Endothelial cell of umbilical vein (primary cell): ENCODE measurements around the gene EEFSEC. TPM values are rescaled to one million over a fixed set of nuclear protein-coding genes. Genes with fewer than 3 reads are reported as not detected.

ENCODE experiments used
- BruUV-seq: library from RNA; stranded (reverse); fragments of 400-500 nt; replicated peaks from 2 replicates; lab custom pipeline; 2021; lab: Mats Ljungman, UMichigan
- CTCF ChIA-PET: fragments of 300-600, 350-600 bp; sonication (Branson Sonifier 250); formaldehyde crosslinking; loops from one replicate; lab custom pipeline; 2021; ENCODE audit warnings: antibody characterized with exemption, inconsistent platforms; lab: Charles Lee
- POLR2A ChIA-PET: fragments of 300-600, 350-600 bp; sonication (Branson Sonifier 250); formaldehyde crosslinking; loops from one replicate; lab custom pipeline; 2021; ENCODE audit warnings: antibody characterized with exemption, inconsistent platforms; lab: Charles Lee
- DNase-seq: peaks from one replicate; pipeline ENCODE4 v3.0.0-alpha.2; 2011; ENCODE audit warnings: low read depth, low spot score
- FAIRE-seq: peaks from 2 replicates; lab custom pipeline; 2011; peaks lifted over from hg19 to GRCh38; lab: Jason Lieb, UNC
- H2AFZ ChIP-seq: 2 replicates; pipeline ENCODE4 v1.6.0; 2012; ENCODE audit warnings: low read depth, low read length, control low read depth, inconsistent platforms
- H3K27ac ChIP-seq: 2 replicates; pipeline ENCODE4 v1.5.1; 2011; ENCODE audit warnings: low read depth, mild to moderate bottlenecking, control low read depth, low read length, moderate library complexity; ENCODE audit not compliant: insufficient read depth
- H3K27me3 ChIP-seq, 2 experiments: 2 replicates each; pipeline versions ENCODE4 v1.6.0 to v1.6.1; 2011; ENCODE audit warnings: low read length in 2 of 2, mixed read lengths in 1 of 2; ENCODE audit not compliant: control insufficient read depth in 2 of 2, insufficient read depth in 2 of 2
- H3K36me3 ChIP-seq, 2 experiments: 2 replicates in 1 of 2; 3 replicates in 1 of 2; pipeline ENCODE4 v1.5.1; 2011; ENCODE audit warnings: low read length in 2 of 2, mild to moderate bottlenecking in 1 of 2, moderate library complexity in 1 of 2; ENCODE audit not compliant: control insufficient read depth in 2 of 2, insufficient read depth in 2 of 2; ENCODE audit errors: extremely low read depth in 1 of 2
- H3K4me1 ChIP-seq: 3 replicates; pipeline ENCODE4 v1.5.1; 2011; ENCODE audit warnings: mild to moderate bottlenecking, low read length; ENCODE audit not compliant: control insufficient read depth, insufficient read depth; ENCODE audit errors: extremely low read depth
- H3K4me2 ChIP-seq: 2 replicates; pipeline ENCODE4 v1.6.1; 2011; ENCODE audit warnings: low read length, control low read depth, mixed read lengths; ENCODE audit not compliant: insufficient read depth
- H3K4me3 ChIP-seq, 3 experiments: fragments of 200-600 bp in 1 of 3; sonication (generic), shearing (Covaris generic) in 1 of 3; replicated peaks in 1 of 3; 2 replicates each; pipeline ENCODE4 v1.5.1; 2011 to 2016; ENCODE audit warnings: control low read depth in 3 of 3, low read length in 3 of 3, mild to moderate bottlenecking in 2 of 3, inconsistent platforms in 1 of 3, low read depth in 1 of 3, moderate library complexity in 1 of 3; ENCODE audit not compliant: insufficient read depth in 1 of 3
- H3K79me2 ChIP-seq: 2 replicates; pipeline ENCODE4 v1.6.0; 2012; ENCODE audit warnings: low read length, inconsistent platforms; ENCODE audit not compliant: control insufficient read depth, insufficient read depth
- H3K9ac ChIP-seq: replicated peaks from 2 replicates; pipeline ENCODE3; 2011; ENCODE audit warnings: low read length, control low read depth; ENCODE audit not compliant: insufficient read depth; ENCODE audit errors: extremely low read depth
- H3K9me1 ChIP-seq: replicated peaks from 3 replicates; pipeline ENCODE4 v1.6.0; 2011; ENCODE audit warnings: mild to moderate bottlenecking, low read length; ENCODE audit not compliant: control insufficient read depth, insufficient read depth; ENCODE audit errors: extremely low read depth
- H3K9me3 ChIP-seq: replicated peaks from 2 replicates; pipeline ENCODE4 v1.5.1; 2012; ENCODE audit warnings: low read length, inconsistent platforms; ENCODE audit not compliant: control insufficient read depth, insufficient read depth
- H4K20me1 ChIP-seq: replicated peaks from 2 replicates; pipeline ENCODE3; 2011; ENCODE audit warnings: mild to moderate bottlenecking, low read length; ENCODE audit not compliant: control insufficient read depth, insufficient read depth; ENCODE audit errors: extremely low read depth
- CTCF ChIP-seq, 2 donors: IDR thresholded peaks; 1 replicate in 1 of 2; 2 replicates in 1 of 2; pipeline ENCODE4 v1.5.1; 2011; ENCODE audit warnings: low read length in 2 of 2, mild to moderate bottlenecking in 2 of 2, moderate library complexity in 2 of 2, control low read depth in 1 of 2, inconsistent platforms in 1 of 2, low read depth in 1 of 2; ENCODE audit not compliant: insufficient read depth in 1 of 2; ENCODE audit errors: extremely low read depth in 1 of 2
- EZH2 ChIP-seq: IDR thresholded peaks from 2 replicates; pipeline ENCODE4 v1.6.1; 2012; ENCODE audit warnings: borderline replicate concordance, low read depth, mild to moderate bottlenecking, moderate library complexity, low read length, inconsistent platforms; ENCODE audit not compliant: severe bottlenecking
- FOS ChIP-seq: IDR thresholded peaks from 2 replicates; pipeline ENCODE4 v1.6.1; 2011; ENCODE audit warnings: mild to moderate bottlenecking, low read length, moderate library complexity, borderline replicate concordance; ENCODE audit not compliant: insufficient read depth
- GATA2 ChIP-seq: IDR thresholded peaks from 2 replicates; pipeline ENCODE4 v1.7.0; 2011; ENCODE audit warnings: low read depth, mild to moderate bottlenecking, moderate library complexity, mixed read lengths, low read length; ENCODE audit not compliant: insufficient read length, insufficient read depth
- JUN ChIP-seq: IDR thresholded peaks from 2 replicates; pipeline ENCODE4 v1.6.1; 2011; ENCODE audit warnings: borderline replicate concordance, low read depth; ENCODE audit not compliant: insufficient read length, insufficient read depth
- MAX ChIP-seq: IDR thresholded peaks from 2 replicates; pipeline ENCODE4 v1.6.1; 2011; ENCODE audit not compliant: insufficient read depth, insufficient read length
- MYC ChIP-seq: IDR thresholded peaks from one replicate; pipeline ENCODE4 v1.6.1; 2011; ENCODE audit warnings: mild to moderate bottlenecking, low read depth, low read length
- POLR2A ChIP-seq: IDR thresholded peaks from 2 replicates; pipeline ENCODE4 v1.6.1; 2012; ENCODE audit warnings: low read depth, mild to moderate bottlenecking, control low read depth, low read length
- POLR2AphosphoS5 ChIP-seq: IDR thresholded peaks from 2 replicates; pipeline ENCODE4 v1.6.1; 2012; ENCODE audit warnings: low read depth, mild to moderate bottlenecking, control low read depth, low read length, moderate library complexity; ENCODE audit not compliant: insufficient read depth
- dilution Hi-C: fragments of 300-500 bp; cut with MboI; formaldehyde crosslinking; loops from one replicate; pipeline ENCODE4 v1.15.0; 2019; ENCODE audit warnings: low sequenced_read_pairs; ENCODE audit not compliant: extremely low pct_ligation_motif_present
- intact Hi-C: fragments of 100-400 bp; cut with micrococcal nuclease; formaldehyde crosslinking; loops from one replicate; pipeline ENCODE4 v1.10.0; 2022
- polyA plus RNA-seq, 4 experiments: library from polyadenylated mRNA; depleted of rRNA in 3 of 4; stranded (reverse) in 3 of 4; unstranded in 1 of 4; fragments of >200 nt; gene quantifications; 2 replicates each; pipeline versions ENCODE4 v1.2.1 to v1.2.3, GENCODE V29; 2011 to 2012; ENCODE audit warnings: missing spikeins in 1 of 4
- total RNA-seq: library from RNA; stranded (reverse); gene quantifications from 2 replicates; pipeline ENCODE4 v1.2.3, GENCODE V29; 2021

Gene EEFSEC
- total and polyA plus RNA-seq, 2 donors (not counting 3 experiments of a cell fraction or from before 2014, with no cell fraction given) = 13.1 to 14.5 TPM

GRCh38 chr3:128269796-128270195 is 116.5 kb downstream of the EEFSEC start:
- H3K9me1 ChIP-seq = no peaks in the 10 kb centered on the region
- dilution Hi-C loops (no loop called here), intact Hi-C loops (no loop called here)
- BruUV-seq = no TSS peak
- ChIA-PET POLR2A (no interaction called here), CTCF (interaction anchor here (0.8 to 2.2 kb wide), 2 partner anchors 9 to 13 kb away, joined by 3 to 6 read pairs; no protein-coding TSS in a partner anchor)
- H3K9me3 ChIP-seq = no peaks in the 10 kb centered on the region
- H3K4me2 ChIP-seq = no peak overlapping the region
- H3K27ac ChIP-seq = no peak overlapping the region
- H3K79me2 ChIP-seq = no peaks in the 10 kb centered on the region
- H3K36me3 ChIP-seq = no peaks in the 10 kb centered on the region
- no peak overlapping the region for H3K4me3 ChIP-seq
- FAIRE-seq (no peak), DNase-seq (no peak)
- H4K20me1 ChIP-seq = no peaks in the 10 kb centered on the region
- peaks cover 8% of the 10 kb centered on the region for H3K4me1 ChIP-seq
- H3K27me3 ChIP-seq = no peaks in the 10 kb centered on the region
- TF ChIP-seq MYC = no peak
- no peak for TF ChIP-seq GATA2
- TF ChIP-seq CTCF (IDR thresholded peaks at IDR 0.05; ENCODE audit: extremely low read depth in 1 of 2, insufficient read depth in 1 of 2, low read depth in 1 of 2, low read length in 2 of 2) = no peak
- no peak for TF ChIP-seq JUN
- no peak for TF ChIP-seq FOS
- no peak for TF ChIP-seq POLR2AphosphoS5
- no peak for TF ChIP-seq POLR2A
- TF ChIP-seq MAX = no peak
- no peak for TF ChIP-seq EZH2
- no peak overlapping the region for H2AFZ ChIP-seq
- no peak overlapping the region for H3K9ac ChIP-seq
